Hematopoietic multipotent progenitor cell treated with erythropoietin and hydrocortisone succinate and interleukin-3 and kit ligand, for 6 days (in vitro differentiated cells): Measurements from ENCODE around the gene CUEDC1.

Experiments
- DNase-seq: peaks from one replicate; pipeline ENCODE4 v3.0.0-alpha.2; 2015

The CUEDC1 gene

GRCh38 chr17:57874434-57875289 is 80.5 kb downstream of the CUEDC1 start:
- DNase-seq, result peak; percentile 65

- DNase-seq, result no peak
Observed at GRCh38 chr17:57874058-57874419, 81.2 kb downstream of the CUEDC1 start.

GRCh38 chr17:57873261-57874057 is 81.8 kb downstream of the CUEDC1 start:
- DNase-seq, result no peak

- DNase-seq, result peak; percentile 26
Observed at GRCh38 chr17:57872536-57872935, 82.7 kb downstream of the CUEDC1 start.

GRCh38 chr17:57871863-57872262 is 83.3 kb downstream of the CUEDC1 start:
- DNase-seq, result no peak

- no peak for DNase-seq
Observed at GRCh38 chr17:57871155-57871554, 84.1 kb downstream of the CUEDC1 start.

GRCh38 chr17:57870283-57870635 is 85.0 kb downstream of the CUEDC1 start:
- DNase-seq, result no peak

GRCh38 chr17:57869617-57870282 is 85.5 kb downstream of the CUEDC1 start:
- DNase-seq, result no peak

GRCh38 chr17:57868910-57869616 is 86.1 kb downstream of the CUEDC1 start:
- peak; percentile 45 for DNase-seq

- peak; percentile 83 for DNase-seq
Observed at GRCh38 chr17:57868007-57868909, 87.0 kb downstream of the CUEDC1 start.

GRCh38 chr17:57867126-57867525 is 88.1 kb downstream of the CUEDC1 start:
- DNase-seq, result no peak

- no peak for DNase-seq
Observed at GRCh38 chr17:57866723-57867122, 88.5 kb downstream of the CUEDC1 start.

- no peak for DNase-seq
Observed at GRCh38 chr17:57866319-57866718, 88.9 kb downstream of the CUEDC1 start.

GRCh38 chr17:57864273-57864672 is 90.9 kb downstream of the CUEDC1 start:
- DNase-seq, result no peak

GRCh38 chr17:57862694-57863667 is 92.2 kb downstream of the CUEDC1 start:
- DNase-seq, result no peak

GRCh38 chr17:57861790-57862693 is 93.2 kb downstream of the CUEDC1 start:
- peak; percentile 28 for DNase-seq

GRCh38 chr17:57861000-57861789 is 94.0 kb downstream of the CUEDC1 start:
- DNase-seq, result peak; percentile 83

GRCh38 chr17:57860414-57860999 is 94.7 kb downstream of the CUEDC1 start:
- no peak for DNase-seq
